Activated CD4-positive, alpha-beta T cell treated with anti-CD3 and anti-CD28 coated beads, Interleukin-2, amount 10 ng/mL, durations not matched to agents 7 days and 5 days (primary cell): ENCODE measurements around the gene ZNHIT6. TPM values are rescaled to one million over a fixed set of nuclear protein-coding genes. Genes with fewer than 3 reads are reported as not detected.
"Not testable (repeated sequence)": the region's sequence is repeated elsewhere in the genome, so short reads cannot be mapped to it uniquely, and the experiment has no call there.

Experiments
- CTCF ChIA-PET: fragments of 350-600 bp; sonication (Branson Sonifier 250); formaldehyde crosslinking; loops from one replicate; lab custom pipeline; 2021; ENCODE audit warnings: antibody characterized with exemption; lab: Charles Lee
- POLR2A ChIA-PET: fragments of 350-600 bp; sonication (Branson Sonifier 250); formaldehyde crosslinking; loops from one replicate; lab custom pipeline; 2021; ENCODE audit warnings: antibody characterized with exemption; lab: Charles Lee
- DNase-seq: peaks from one replicate; pipeline ENCODE4 v3.0.0-alpha.2; 2020
- H3K27ac Mint-ChIP-seq: one replicate; pipeline ENCODE4 v1.8.0; 2021; ENCODE audit warnings: mild to moderate bottlenecking, moderate library complexity, mixed read lengths
- H3K27me3 Mint-ChIP-seq: one replicate; pipeline ENCODE4 v1.8.0; 2021; ENCODE audit warnings: mixed read lengths
- H3K36me3 Mint-ChIP-seq: one replicate; pipeline ENCODE4 v1.8.0; 2021; ENCODE audit warnings: low read depth, mixed read lengths
- H3K4me1 Mint-ChIP-seq: one replicate; pipeline ENCODE4 v1.8.0; 2021; ENCODE audit warnings: mixed read lengths
- H3K4me3 Mint-ChIP-seq: one replicate; pipeline ENCODE4 v1.8.0; 2021; ENCODE audit warnings: mild to moderate bottlenecking, moderate library complexity, mixed read lengths
- H3K9me3 Mint-ChIP-seq: one replicate; pipeline ENCODE4 v1.8.0; 2021; ENCODE audit warnings: mixed read lengths
- total RNA-seq, 2 experiments: library from RNA; stranded (reverse); gene quantifications; one replicate each; pipeline ENCODE4 v1.2.3, GENCODE V29; 2021

Gene ZNHIT6
- total RNA-seq, 2 experiments from 2014 or later = 16.9 to 20.3 TPM

DNA sequence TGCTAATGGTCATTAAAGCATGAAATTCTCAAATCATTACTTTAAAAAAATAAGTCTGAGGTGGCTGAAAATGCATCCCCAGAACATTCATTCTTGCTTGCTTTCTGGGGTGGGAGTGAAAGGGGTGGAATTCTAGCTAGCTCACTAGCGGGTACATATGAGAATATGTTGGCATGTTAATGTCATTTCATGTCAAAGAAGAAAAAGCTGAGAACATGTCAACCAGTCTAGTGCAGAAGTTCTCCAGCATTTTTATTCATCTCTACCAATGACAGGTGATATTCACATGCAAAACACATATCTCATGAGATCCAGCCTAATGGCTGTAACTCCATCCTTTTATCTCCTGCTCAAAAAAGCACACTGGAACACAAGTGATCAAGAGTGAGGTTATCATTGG, 49.1 kb downstream of the ZNHIT6 start:
- Mint-ChIP-seq H3K4me3 (no peak overlapping the region), H3K36me3 (peaks cover 25% of the 10 kb centered on the region), H3K27ac (no peak overlapping the region), H3K9me3 (no peaks in the 10 kb centered on the region), H3K27me3 (no peaks in the 10 kb centered on the region), H3K4me1 (no peaks in the 10 kb centered on the region)
- no peak for DNase-seq
- POLR2A ChIA-PET = no interaction called here
- CTCF ChIA-PET = no interaction called here

- H3K9me3 Mint-ChIP-seq = no peaks in the 10 kb centered on the region
- no peaks in the 10 kb centered on the region for H3K4me1 Mint-ChIP-seq
- H3K27ac Mint-ChIP-seq = no peak overlapping the region
- H3K27me3 Mint-ChIP-seq = no peaks in the 10 kb centered on the region
- no peak for DNase-seq
- no peak overlapping the region for H3K4me3 Mint-ChIP-seq
- peaks cover 42% of the 10 kb centered on the region for H3K36me3 Mint-ChIP-seq
- CTCF ChIA-PET = interaction anchor here (0.7 kb wide), 1 partner anchor 566 kb away, joined by 3 read pairs; no protein-coding TSS in a partner anchor
- POLR2A ChIA-PET = no interaction called here
Measured at GRCh38 chr1:85656948-85657347, 51.3 kb downstream of the ZNHIT6 start.

DNA sequence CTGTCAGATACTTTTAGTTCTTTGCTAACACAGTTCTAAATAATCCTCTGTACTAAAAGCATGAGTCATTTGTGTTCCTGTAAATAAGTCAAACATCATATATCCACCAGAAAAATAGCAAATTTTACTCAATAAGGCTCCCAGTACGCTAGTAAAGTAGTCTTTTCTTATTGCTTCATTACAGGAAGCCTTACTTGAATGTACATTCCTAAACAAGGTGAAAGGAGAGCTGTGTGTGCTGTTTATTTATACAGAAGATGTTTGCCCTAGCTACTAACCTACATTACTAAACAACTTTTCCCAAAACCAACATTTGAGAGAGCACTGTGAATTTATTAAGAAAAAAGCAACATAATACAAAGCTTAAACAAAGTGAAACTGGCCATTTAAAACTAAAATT, 52.0 kb downstream of the ZNHIT6 start:
- Mint-ChIP-seq H3K4me1 (no peaks in the 10 kb centered on the region), H3K4me3 (no peak overlapping the region), H3K9me3 (no peaks in the 10 kb centered on the region), H3K27ac (no peak overlapping the region), H3K27me3 (no peaks in the 10 kb centered on the region), H3K36me3 (peaks cover 45% of the 10 kb centered on the region)
- DNase-seq = no peak
- ChIA-PET CTCF (no interaction called here), POLR2A (no interaction called here)

DNA sequence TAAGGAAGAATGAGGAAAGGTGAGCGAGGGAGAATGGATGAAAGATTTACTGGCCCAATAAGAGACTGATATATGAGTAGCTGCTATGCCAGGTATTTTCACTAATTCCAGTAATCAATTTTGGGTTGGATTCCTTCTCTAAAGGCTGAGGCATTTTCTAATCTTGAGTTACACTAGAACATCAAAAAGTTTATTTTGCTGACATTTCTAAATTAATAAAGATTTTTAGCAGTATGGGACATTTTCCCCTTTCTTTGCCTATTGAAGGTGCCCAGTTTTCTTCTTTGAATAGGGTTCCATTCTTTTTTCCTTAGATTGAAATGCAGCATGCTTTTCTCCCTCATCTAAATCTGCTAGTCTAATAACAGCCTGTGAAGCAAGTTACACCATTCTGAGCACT, 52.9 kb downstream of the ZNHIT6 start:
- POLR2A ChIA-PET = no interaction called here
- no peak for DNase-seq
- H3K27me3 Mint-ChIP-seq = no peaks in the 10 kb centered on the region
- no peaks in the 10 kb centered on the region for H3K4me1 Mint-ChIP-seq
- H3K9me3 Mint-ChIP-seq = no peaks in the 10 kb centered on the region
- no peak overlapping the region for H3K27ac Mint-ChIP-seq
- H3K4me3 Mint-ChIP-seq = no peak overlapping the region
- CTCF ChIA-PET = interaction anchor here (1.0 to 1.6 kb wide), 2 partner anchors 20 to 74 kb away, joined by 3 to 5 read pairs; partner anchors contain the start of gene CCN1
- H3K36me3 Mint-ChIP-seq = peaks cover 48% of the 10 kb centered on the region

DNA sequence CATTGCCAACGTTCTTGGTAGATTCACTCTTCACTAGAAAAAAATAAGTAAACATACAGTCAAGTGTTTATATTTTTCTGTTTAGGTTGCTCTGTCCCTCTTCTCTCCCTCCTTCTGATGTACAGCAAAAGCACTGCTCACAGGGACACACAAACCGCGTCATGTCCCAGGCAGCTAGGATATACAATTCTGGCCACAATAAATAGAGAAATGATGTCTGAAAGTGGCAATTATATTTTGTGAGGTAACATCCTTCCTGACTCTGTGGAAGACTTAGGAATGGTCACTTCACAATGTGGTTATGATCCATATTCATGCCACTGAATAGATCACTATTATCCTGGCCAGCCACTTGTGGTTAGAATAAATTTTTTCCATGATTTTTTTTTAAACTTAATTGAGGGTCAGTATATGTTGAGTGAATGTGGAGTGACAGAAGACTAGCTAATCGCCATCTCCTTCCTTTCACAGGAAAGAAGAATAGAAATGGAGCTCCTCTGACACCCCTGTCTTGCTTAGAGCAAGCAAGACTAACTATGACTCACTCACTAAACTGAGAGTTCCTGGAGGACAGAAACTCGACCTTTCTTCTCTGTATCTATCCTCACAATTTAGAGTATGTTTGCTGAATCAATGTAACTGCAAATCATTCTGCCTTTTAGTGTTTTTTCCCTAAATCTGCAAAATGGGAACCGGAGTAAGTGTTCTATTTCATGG, 54.0 kb downstream of the ZNHIT6 start:
- H3K36me3 Mint-ChIP-seq = peaks cover 51% of the 10 kb centered on the region

DNA sequence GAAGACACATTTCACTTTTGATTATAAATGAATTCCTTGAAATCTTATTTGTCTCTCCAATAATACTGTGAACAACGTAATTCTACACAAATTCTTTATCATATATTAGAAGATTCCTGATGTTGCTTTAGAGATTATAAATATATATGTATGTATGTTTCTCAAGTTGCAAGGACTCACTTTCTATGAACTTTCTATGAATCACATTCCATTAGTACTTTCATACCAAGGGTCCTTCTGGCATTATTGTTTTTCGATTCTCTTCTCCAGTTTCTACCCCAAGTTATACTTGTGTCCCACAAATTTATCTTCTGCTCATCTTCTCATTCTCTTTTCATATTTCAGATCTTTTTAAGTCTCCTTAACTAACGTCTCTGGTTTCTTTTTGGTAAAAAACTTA, 55.9 kb downstream of the ZNHIT6 start:
- Mint-ChIP-seq H3K27ac (no peak overlapping the region), H3K9me3 (peaks cover 6% of the 10 kb centered on the region), H3K27me3 (no peaks in the 10 kb centered on the region), H3K4me3 (no peak overlapping the region), H3K36me3 (peaks cover 59% of the 10 kb centered on the region), H3K4me1 (no peaks in the 10 kb centered on the region)
- POLR2A ChIA-PET = no interaction called here
- CTCF ChIA-PET = no interaction called here
- no peak for DNase-seq

More for the DNA sequence above, 54.0 kb downstream of the ZNHIT6 start:
- ChIA-PET CTCF (interaction anchor here (0.7 to 1.6 kb wide), 3 partner anchors 9 to 73 kb away, joined by 3 to 5 read pairs (median 3); partner anchors contain the start of gene CCN1), POLR2A (no interaction called here)
- H3K27ac Mint-ChIP-seq = no peak overlapping the region
- H3K9me3 Mint-ChIP-seq = peaks cover 2% of the 10 kb centered on the region
- H3K4me1 Mint-ChIP-seq = no peaks in the 10 kb centered on the region
- no peak overlapping the region for H3K4me3 Mint-ChIP-seq
- DNase-seq = no peak
- no peaks in the 10 kb centered on the region for H3K27me3 Mint-ChIP-seq

DNA sequence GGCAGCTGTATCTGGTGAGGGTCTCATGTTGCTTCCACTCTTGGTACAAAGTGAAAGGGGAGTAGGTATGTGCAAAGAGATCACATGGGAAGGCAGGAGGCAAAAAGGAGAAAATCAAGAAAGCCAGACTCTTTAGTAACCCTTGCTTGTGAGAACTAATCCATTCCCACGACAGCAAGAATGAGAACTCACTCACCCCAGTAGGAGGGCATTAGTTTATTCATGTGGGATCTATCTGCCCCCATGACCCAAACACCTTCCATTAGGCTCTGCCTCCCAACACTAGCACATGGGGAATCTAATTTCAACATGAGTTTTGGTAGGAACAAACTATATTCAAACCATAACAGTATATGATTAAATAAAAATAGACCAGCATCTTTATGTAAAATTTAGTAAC, 57.6 kb downstream of the ZNHIT6 start:
- Mint-ChIP-seq H3K36me3 (peaks cover 56% of the 10 kb centered on the region), H3K4me1 (no peaks in the 10 kb centered on the region), H3K27me3 (no peaks in the 10 kb centered on the region), H3K27ac (no peak overlapping the region), H3K4me3 (no peak overlapping the region), H3K9me3 (peaks cover 6% of the 10 kb centered on the region)
- ChIA-PET POLR2A (no interaction called here), CTCF (no interaction called here)
- no peak for DNase-seq

DNA sequence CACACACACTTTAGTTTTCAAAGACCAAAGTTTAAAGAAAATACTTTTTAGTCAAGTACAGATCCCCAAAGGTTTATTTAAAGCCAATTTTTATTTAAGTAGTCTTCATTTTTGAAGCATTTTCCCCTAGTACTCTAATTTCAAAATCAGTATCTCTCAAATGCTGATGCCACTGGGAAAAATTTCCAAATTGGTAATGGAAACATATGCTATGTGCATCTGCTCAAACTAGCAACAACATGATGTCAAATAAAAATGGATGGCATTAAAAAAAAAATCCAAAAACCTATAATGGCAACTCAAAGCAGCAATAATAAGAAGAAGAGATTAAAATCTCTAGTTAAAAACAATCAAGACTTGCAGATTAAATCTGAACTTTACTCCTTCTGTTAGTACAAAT, 58.6 kb downstream of the ZNHIT6 start:
- Mint-ChIP-seq H3K4me1 (no peaks in the 10 kb centered on the region), H3K4me3 (no peak overlapping the region), H3K36me3 (peaks cover 53% of the 10 kb centered on the region), H3K9me3 (peaks cover 6% of the 10 kb centered on the region), H3K27me3 (no peaks in the 10 kb centered on the region), H3K27ac (no peak overlapping the region)
- ChIA-PET CTCF (no interaction called here), POLR2A (no interaction called here)
- no peak for DNase-seq

DNA sequence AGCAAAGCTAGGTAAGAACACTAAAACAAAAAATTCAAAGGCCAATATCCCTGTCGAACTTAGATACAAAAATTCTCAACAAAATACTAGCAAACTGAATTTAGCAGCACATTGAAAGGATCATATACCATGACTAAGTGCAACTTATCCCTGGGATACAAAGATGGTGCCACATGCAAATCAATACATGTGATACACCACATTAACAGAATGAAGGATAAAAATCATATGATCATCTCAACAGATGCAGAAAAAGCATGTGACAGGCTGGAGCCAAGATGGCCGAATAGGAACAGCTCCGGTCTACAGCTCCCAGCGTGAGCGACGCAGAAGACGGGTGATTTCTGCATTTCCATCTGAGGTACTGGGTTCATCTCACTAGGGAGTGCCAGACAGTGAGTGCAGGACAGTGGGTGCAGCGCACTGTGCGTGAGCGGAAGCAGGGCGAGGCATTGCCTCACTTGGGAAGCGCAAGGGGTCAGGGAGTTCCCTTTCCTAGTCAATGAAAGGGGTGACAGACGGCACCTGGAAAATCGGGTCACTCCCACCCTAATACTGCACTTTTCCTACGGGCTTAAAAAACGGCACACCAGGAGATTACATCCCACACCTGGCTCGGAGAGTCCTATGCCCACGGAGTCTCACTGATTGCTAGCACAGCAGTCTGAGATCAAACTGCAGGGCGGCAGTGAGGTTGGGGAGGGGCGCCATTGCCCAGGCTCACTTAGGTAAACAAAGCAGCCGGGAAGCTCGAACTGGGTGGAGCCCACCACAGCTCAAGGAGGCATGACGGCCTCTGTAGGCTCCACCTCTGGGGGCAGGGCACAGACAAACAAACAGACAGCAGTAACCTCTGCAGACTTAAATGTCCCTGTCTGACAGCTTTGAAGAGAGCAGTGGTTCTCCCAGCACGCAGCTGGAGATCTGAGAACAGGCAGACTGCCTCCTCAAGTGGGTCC, 66.4 kb downstream of the ZNHIT6 start:
- POLR2A ChIA-PET, H3K4me3 Mint-ChIP-seq, H3K27ac Mint-ChIP-seq, DNase-seq, CTCF ChIA-PET, H3K27me3 Mint-ChIP-seq, H3K4me1 Mint-ChIP-seq: not testable (repeated sequence)
- Mint-ChIP-seq H3K36me3 (peaks cover 40% of the 10 kb centered on the region), H3K9me3 (peaks cover 29% of the 10 kb centered on the region)

DNA sequence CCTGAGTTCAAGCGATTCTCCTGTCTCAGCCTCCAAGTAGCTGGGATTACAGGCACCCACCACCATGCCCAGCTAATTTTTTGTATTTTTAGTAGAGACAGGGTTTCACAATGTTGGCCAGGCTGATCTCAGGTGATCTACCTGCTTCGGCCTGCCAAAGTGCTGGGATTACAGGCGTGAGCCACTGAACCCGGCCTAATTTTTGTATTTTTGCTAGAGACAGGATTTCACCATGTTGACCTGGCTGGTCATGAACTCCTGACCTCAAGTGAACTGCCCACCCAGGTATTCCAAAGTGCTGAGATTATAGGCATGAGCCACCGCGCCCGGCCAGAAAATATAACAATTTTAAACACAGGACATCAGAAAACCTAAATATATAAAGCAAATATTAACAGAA, 68.3 kb downstream of the ZNHIT6 start:
- H3K27me3 Mint-ChIP-seq, CTCF ChIA-PET, H3K27ac Mint-ChIP-seq, H3K4me3 Mint-ChIP-seq, DNase-seq, H3K4me1 Mint-ChIP-seq, POLR2A ChIA-PET: not testable (repeated sequence)
- H3K36me3 Mint-ChIP-seq = peaks cover 54% of the 10 kb centered on the region
- peaks cover 33% of the 10 kb centered on the region for H3K9me3 Mint-ChIP-seq

- CTCF ChIA-PET = no interaction called here
- H3K9me3 Mint-ChIP-seq = peaks cover 32% of the 10 kb centered on the region
Measured at GRCh38 chr1:85638412-85638811, 69.8 kb downstream of the ZNHIT6 start.

GRCh38 chr1:85630493-85630892, 77.7 kb downstream of the ZNHIT6 start:
- no peak for DNase-seq
- H3K4me1 Mint-ChIP-seq = no peaks in the 10 kb centered on the region
- H3K27ac Mint-ChIP-seq = no peak overlapping the region
- H3K36me3 Mint-ChIP-seq = peaks cover 7% of the 10 kb centered on the region
- H3K9me3 Mint-ChIP-seq = peaks cover 12% of the 10 kb centered on the region
- no peaks in the 10 kb centered on the region for H3K27me3 Mint-ChIP-seq
- POLR2A ChIA-PET = no interaction called here
- CTCF ChIA-PET = no interaction called here
- H3K4me3 Mint-ChIP-seq = no peak overlapping the region

More at GRCh38 chr1:85638412-85638811, 69.8 kb downstream of the ZNHIT6 start:
- Mint-ChIP-seq H3K36me3 (peaks cover 52% of the 10 kb centered on the region), H3K27me3 (no peaks in the 10 kb centered on the region), H3K27ac (no peak overlapping the region), H3K4me3 (no peak overlapping the region), H3K4me1 (no peaks in the 10 kb centered on the region)
- no peak for DNase-seq
- POLR2A ChIA-PET = no interaction called here

DNA sequence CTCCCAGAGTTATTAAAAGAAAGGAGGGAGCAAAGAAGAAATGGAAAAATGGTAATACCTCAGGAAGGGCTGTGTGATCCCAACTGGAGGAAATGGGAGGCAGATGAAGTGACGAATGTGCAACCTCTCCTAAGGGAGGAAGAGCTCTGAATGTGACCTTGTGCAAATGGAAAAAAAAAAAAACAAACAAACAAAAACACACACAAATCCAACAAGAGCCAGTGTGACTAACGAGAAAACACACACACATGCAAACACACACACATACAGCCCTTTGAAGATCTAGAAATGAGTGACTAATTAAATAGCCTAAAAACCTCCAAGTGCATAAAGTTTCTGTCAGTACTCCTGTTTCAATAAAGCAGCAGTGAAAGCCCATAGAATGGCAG, 78.7 kb downstream of the ZNHIT6 start:
- ChIA-PET POLR2A (no interaction called here), CTCF (no interaction called here)
- Mint-ChIP-seq H3K4me1 (no peaks in the 10 kb centered on the region), H3K27ac (no peak overlapping the region), H3K9me3 (peaks cover 15% of the 10 kb centered on the region), H3K27me3 (no peaks in the 10 kb centered on the region), H3K4me3 (no peak overlapping the region), H3K36me3 (peaks cover 5% of the 10 kb centered on the region)
- DNase-seq = no peak
